Cerebellar nuclear complex (tissue), 1 donor: ENCODE data around the gene KATNBL1.

Source experiments
- DNase-seq, 2 experiments: peaks; one replicate each; lab custom pipeline; 2025; lab: John Stamatoyannopoulos, UW

Gene KATNBL1

GRCh38 chr15:34209421-34210282 is at the start of gene KATNBL1:
Gene KATNBL1, minus strand, starts transcription at chr15:34210096. Its CDS starts 46,420 bp downstream, at chr15:34163676.
- DNase-seq = peak; percentile 12 to 77

- no peak for DNase-seq
Observed at GRCh38 chr15:34259566-34259965, 49.7 kb upstream of the KATNBL1 start.

GRCh38 chr15:34258151-34258550 is 48.3 kb upstream of the KATNBL1 start:
- DNase-seq = no peak

- DNase-seq = no peak
Observed at GRCh38 chr15:34252545-34252944, 42.6 kb upstream of the KATNBL1 start.

DNA sequence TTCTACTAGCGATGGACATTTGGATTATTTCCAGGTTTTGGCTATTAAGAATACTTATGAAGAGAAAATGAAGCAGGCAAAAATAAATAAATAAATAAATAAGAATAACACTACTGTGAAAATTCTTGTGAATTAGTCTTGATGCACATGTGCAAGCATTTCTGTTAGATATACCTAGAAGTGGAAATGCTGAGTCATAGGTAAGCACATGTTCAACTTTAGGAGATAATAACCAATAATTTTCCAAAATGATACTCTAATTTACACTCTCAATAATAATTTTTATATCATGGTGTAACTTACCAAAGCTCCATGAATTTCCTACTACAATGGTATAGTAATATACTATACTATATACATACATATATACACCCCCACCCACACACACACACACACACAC is 38.3 kb upstream of the KATNBL1 start:
- DNase-seq = no peak

DNA sequence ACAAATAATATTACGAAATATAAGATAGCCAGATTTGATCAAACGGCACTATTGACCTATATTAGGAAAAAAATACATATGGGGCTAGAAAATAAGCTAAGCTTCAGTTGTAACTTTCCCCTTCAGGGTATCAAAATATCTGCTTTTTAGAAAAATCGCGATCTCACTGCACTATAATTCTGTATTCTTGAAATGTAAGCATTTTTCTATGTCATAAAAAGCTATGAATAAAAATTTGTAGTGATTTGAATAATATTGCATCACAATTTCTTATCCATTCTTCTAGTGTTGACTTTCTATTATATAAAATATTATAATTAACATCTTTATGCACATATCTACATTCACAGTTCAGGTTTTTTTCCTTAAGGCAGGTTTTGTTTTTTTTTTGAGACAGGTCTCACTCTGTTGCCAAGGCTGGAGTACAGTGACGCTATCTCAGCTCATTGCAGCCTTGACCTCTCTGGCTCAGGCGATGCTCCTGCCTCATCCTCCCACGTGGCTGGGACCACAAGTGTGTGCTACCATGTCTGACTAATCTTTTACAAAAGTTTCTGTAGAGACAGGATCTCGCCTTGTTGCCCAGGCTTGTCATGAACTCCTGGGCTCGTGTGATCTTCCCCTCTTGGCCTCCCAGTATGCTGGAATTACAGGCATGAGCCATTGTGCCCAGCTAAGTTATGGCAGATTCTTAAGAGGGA is 36.5 kb upstream of the KATNBL1 start:
- no peak for DNase-seq

- no peak for DNase-seq
Observed at GRCh38 chr15:34243226-34243625, 33.3 kb upstream of the KATNBL1 start.

DNA sequence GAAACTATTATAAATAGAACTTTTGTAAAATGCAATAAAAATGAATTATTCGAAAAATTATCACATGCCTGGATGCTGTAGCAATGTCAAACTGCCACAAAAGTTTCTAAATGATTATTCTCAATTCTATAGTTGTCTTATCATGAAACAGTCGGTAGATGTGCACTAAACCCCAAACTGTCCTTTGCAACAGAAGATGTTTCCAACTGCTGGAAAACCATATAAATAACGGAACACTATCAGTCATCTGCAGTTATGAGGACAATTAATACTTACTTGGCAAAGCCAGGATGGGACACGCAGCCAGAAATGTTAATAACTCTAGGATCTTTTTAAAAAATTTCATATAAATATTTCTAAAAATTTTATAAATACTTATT is 32.4 kb upstream of the KATNBL1 start:
- DNase-seq = no peak

DNA sequence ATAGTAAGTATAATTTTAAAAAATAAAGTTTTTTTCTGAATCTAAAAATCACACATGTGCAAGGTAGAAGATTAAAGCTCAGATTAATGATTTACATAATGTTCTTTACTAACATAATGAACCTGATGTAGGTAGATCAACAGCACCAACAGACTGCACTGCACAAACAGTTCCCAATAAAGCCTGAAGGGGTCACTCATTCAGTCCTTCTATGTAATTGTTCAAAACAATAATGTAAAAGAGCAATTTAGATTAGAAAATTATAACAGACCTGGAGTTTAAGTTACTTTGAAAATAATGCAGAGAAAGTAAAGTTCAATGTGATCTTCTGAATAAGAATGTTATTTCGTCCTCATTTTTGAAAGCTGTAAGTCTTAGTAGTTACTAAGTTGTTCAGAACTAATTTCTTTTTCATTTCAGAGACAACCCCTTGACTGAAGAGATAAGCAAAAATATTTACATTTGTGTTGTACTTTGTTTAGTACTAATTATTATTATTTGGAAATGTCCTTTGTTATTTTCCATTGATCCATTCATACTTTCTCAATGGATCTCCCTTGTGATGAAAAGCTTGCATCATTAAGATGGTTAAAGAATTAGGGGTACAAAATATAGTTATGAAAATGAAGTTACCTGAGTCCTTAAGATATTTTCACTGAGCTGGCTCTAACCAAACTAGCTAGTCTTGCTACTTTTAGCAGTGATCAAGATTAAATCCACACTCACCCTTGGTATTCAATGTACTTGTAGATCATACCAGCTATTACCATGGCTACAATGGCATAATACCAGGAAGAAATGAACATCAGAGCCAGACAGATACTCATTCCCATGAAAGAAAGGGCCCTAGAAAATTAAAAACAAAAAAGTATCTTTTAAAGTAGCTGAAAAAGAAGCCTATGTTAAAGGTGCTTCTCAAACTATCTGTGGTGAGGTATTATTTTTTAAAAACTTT is 31.8 kb upstream of the KATNBL1 start:
- no peak for DNase-seq

DNA sequence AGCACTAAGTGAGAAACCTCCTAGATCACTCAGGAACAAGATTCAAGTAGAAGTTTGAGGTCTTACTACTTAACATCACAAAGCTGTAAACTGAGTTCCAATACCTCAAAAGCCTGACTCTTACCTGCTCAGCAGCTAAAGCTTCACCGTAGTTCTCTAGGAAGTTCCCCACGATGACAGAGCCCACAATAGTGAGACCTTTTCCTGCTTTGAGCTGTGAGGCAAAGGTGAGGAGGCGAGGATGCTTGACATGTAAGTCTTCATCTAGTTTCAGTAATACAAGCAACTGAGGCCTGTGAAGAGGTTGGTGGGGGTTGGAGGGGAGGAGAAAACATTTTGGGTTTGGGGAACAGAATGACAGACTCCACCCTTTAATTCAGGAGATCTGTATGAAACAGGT is 30.6 kb upstream of the KATNBL1 start:
- no peak for DNase-seq

DNA sequence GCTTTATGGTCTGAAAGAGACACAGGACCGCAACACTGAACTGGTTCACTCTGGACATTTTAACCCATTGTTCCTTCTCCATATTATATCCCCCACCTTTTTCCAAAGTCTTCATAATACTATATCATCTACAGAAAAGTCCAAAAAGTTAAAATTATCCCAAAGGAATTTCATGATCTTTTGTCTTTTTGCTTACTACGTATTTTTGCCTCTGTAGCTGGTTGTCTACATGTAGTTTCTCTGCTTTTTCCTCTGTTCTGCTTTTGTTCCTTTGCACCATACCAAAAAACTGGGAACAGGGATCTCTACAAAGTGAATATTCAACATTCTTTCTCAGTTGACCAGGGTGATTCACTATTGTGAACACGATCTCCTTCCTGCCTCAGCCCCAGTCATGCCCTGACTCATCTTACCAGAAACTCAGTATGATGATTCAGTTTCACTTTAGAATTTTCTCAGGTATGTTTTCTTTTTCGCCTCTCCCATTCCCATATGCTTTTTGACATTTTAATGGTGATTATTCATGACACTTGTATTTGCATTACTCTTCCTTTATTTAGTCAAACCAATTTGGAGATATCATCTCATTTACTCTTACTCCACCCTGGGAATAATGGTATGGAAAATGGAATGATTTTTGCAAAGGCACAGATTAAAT is 29.4 kb upstream of the KATNBL1 start:
- DNase-seq = no peak

GRCh38 chr15:34233614-34234013 is 23.7 kb upstream of the KATNBL1 start:
- no peak for DNase-seq

DNA sequence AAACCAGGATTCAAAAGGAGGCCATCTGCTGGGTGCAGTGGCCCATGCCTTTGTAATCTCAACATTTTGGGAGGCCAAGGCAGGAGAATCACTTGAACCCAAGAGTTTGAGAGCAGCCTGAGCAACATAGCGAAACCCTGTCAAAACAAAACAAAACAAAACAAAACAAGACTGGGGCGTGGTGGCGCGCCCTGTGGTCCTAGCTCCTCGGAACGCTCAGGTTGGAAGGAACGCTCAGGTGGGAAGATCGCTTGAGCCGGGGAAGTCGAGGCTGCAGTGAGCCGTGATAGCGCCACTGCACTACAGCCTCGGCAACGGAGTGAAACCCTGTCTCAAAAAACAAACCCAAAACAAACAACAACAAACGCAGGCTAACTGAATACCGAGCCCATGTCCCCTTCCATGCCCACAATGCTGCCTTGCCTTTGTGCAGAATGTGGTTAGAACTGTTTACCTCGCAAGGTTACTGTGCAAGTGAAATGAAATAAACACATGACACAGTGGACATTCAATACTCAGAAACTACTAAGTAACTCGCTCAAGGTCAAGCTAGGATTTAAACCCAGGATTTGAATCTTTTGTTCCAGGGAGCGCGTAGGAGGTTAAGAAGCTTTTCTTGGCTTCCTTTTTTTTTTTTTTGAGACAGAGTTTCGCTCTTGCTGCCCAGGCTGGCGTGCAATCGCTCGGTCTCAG is 14.2 kb upstream of the KATNBL1 start:
- no peak for DNase-seq

GRCh38 chr15:34217587-34218225 is 7.8 kb upstream of the KATNBL1 start:
- DNase-seq = no peak

GRCh38 chr15:34216527-34217270 is 6.8 kb upstream of the KATNBL1 start:
- no peak for DNase-seq

- no peak for DNase-seq
Observed at GRCh38 chr15:34214135-34214534, 4.2 kb upstream of the KATNBL1 start.

GRCh38 chr15:34213690-34214089 is 3.8 kb upstream of the KATNBL1 start:
- DNase-seq = no peak

GRCh38 chr15:34206011-34206410 is 3.9 kb downstream of the KATNBL1 start:
- DNase-seq = no peak

- no peak for DNase-seq
Observed at GRCh38 chr15:34203936-34204335, 6.0 kb downstream of the KATNBL1 start.

DNA sequence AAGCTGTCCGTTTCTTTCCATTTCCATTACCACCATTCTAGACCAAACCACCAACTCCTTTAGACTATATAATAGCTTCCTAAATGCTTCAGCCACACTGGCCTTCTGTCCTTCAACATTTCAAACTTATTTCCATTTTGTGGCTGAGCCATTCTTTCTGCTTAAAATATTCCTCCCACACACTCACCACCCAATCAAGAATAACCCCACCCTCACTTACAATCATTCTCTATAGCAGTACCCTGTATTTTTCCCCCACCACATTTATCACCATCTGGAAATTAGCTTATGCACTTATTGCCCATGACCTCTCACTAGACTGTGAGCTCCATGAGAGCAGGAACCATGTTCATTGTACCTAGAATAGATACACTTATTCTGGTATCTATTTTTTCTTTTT is 6.6 kb downstream of the KATNBL1 start:
- DNase-seq = no peak
